Spinal cord (tissue), 10 donors: Measurements from ENCODE around the gene AXIN2. TPM values are rescaled to one million over a fixed set of nuclear protein-coding genes. Genes with fewer than 3 reads are reported as not detected.
A peak's percentile ranks its signal among the peaks of the same experiment; 100 is the strongest.

Experiments
- DNase-seq, 6 donors: peaks; one replicate each; pipeline versions ENCODE4 v3.0.0 to v3.0.0-alpha.2; 2013 to 2015; ENCODE audit warnings: low spot score in 6 of 6, low read depth in 4 of 6
- H3K27ac ChIP-seq: one replicate; pipeline ENCODE4 v1.5.1; 2013; ENCODE audit warnings: low read depth, low read length, control low read depth
- H3K27me3 ChIP-seq: one replicate; pipeline ENCODE4 v1.6.1; 2013; ENCODE audit warnings: low read length; ENCODE audit not compliant: control insufficient read depth, insufficient read depth
- H3K36me3 ChIP-seq: one replicate; pipeline ENCODE4 v1.6.1; 2013; ENCODE audit warnings: low read length; ENCODE audit not compliant: control insufficient read depth, insufficient read depth
- H3K4me1 ChIP-seq: one replicate; pipeline ENCODE4 v1.6.1; 2013; ENCODE audit warnings: low read length; ENCODE audit not compliant: control insufficient read depth, insufficient read depth
- H3K4me3 ChIP-seq: one replicate; pipeline ENCODE4 v1.5.1; 2013; ENCODE audit warnings: low read depth, low read length, control low read depth
- H3K9me3 ChIP-seq: one replicate; pipeline ENCODE4 v1.6.1; 2013; ENCODE audit warnings: low read length; ENCODE audit not compliant: control insufficient read depth, insufficient read depth
- WGBS: methylation state at CpG from one replicate; pipeline ENCODE4 v1.1.5; 2013; ENCODE audit warnings: missing lambda C conversion rate; ENCODE audit not compliant: insufficient coverage; 5-methylcytosine and 5-hydroxymethylcytosine counted together
- polyA plus RNA-seq, 2 donors: library from polyadenylated mRNA; unstranded; fragments of 120-200 nt; gene quantifications; one replicate each; pipeline ENCODE4 v1.2.1, GENCODE V29; 2013; ENCODE audit not compliant: insufficient read length in 2 of 2
- total RNA-seq, 2 donors: library from RNA; depleted of rRNA in 1 of 2; stranded (reverse); fragments of 120-200 nt in 1 of 2; fragments of >200 nt in 1 of 2; gene quantifications; one replicate each; pipeline versions ENCODE4 v1.2.3 to v1.2.4, GENCODE V29; 2013 to 2014
- donor health status: healthy.

The AXIN2 gene
- total and polyA plus RNA-seq, 4 donors = 17.4 to 51.4 (median 33.4) TPM

- peak in 1 of 6 donors; percentile 21 for DNase-seq
- H3K27me3 ChIP-seq = no peaks in the 10 kb centered on the region
- peaks cover 17% of the 10 kb centered on the region for H3K36me3 ChIP-seq
- no peak overlapping the region for H3K27ac ChIP-seq
- whole genome bisulfite sequencing = 80% methylated on average over 7 of the region's 16 CpGs
- peaks cover 4% of the 10 kb centered on the region for H3K4me1 ChIP-seq
- no peak overlapping the region for H3K4me3 ChIP-seq
- no peaks in the 10 kb centered on the region for H3K9me3 ChIP-seq
Observed at GRCh38 chr17:65523853-65524664, 37.4 kb downstream of the AXIN2 start.

GRCh38 chr17:65523411-65523810, 38.0 kb downstream of the AXIN2 start:
- Histone ChIP-seq H3K36me3 (peaks cover 15% of the 10 kb centered on the region), H3K27me3 (no peaks in the 10 kb centered on the region), H3K4me3 (no peak overlapping the region), H3K4me1 (peaks cover 4% of the 10 kb centered on the region), H3K27ac (no peak overlapping the region), H3K9me3 (no peaks in the 10 kb centered on the region)
- WGBS = no CpG with 5 or more reads among the region's 1 CpG
- no peak for DNase-seq

GRCh38 chr17:65522751-65523404, 38.6 kb downstream of the AXIN2 start:
- Histone ChIP-seq H3K4me1 (peaks cover 4% of the 10 kb centered on the region), H3K27me3 (no peaks in the 10 kb centered on the region), H3K27ac (no peak overlapping the region), H3K9me3 (no peaks in the 10 kb centered on the region), H3K4me3 (no peak overlapping the region), H3K36me3 (peaks cover 9% of the 10 kb centered on the region)
- WGBS = 80% methylated on average over 6 of the region's 14 CpGs
- no peak for DNase-seq

GRCh38 chr17:65519462-65519861, 42.0 kb downstream of the AXIN2 start:
- no peaks in the 10 kb centered on the region for H3K9me3 ChIP-seq
- no peaks in the 10 kb centered on the region for H3K36me3 ChIP-seq
- no peak overlapping the region for H3K27ac ChIP-seq
- H3K27me3 ChIP-seq = no peaks in the 10 kb centered on the region
- H3K4me3 ChIP-seq = no peak overlapping the region
- H3K4me1 ChIP-seq = peaks cover 26% of the 10 kb centered on the region
- DNase-seq = peak in 2 of 6 donors; percentile 40 to 57
- WGBS = 56% methylated on average over 1 of the region's 3 CpGs

- WGBS = 100% methylated on average over 1 of the region's 2 CpGs
- peaks cover 23% of the 10 kb centered on the region for H3K4me1 ChIP-seq
- H3K27me3 ChIP-seq = no peaks in the 10 kb centered on the region
- H3K4me3 ChIP-seq = no peak overlapping the region
- no peaks in the 10 kb centered on the region for H3K36me3 ChIP-seq
- H3K9me3 ChIP-seq = no peaks in the 10 kb centered on the region
- DNase-seq = no peak
- H3K27ac ChIP-seq = no peak overlapping the region
Observed at GRCh38 chr17:65518256-65518655, 43.2 kb downstream of the AXIN2 start.

GRCh38 chr17:65515959-65516948, 45.2 kb downstream of the AXIN2 start:
- Histone ChIP-seq H3K36me3 (no peaks in the 10 kb centered on the region), H3K4me3 (no peak overlapping the region), H3K4me1 (peaks cover 23% of the 10 kb centered on the region), H3K9me3 (no peaks in the 10 kb centered on the region), H3K27me3 (no peaks in the 10 kb centered on the region), H3K27ac (peak overlapping the region; percentile 69)
- DNase-seq = peak in 2 of 6 donors; percentile 74 to 80
- 28% methylated on average over 14 of the region's 17 CpGs for WGBS

- WGBS = 100% methylated on average over 1 of the region's 6 CpGs
- Histone ChIP-seq H3K36me3 (no peaks in the 10 kb centered on the region), H3K27ac (peak overlapping the region; percentile 69), H3K4me1 (peaks cover 23% of the 10 kb centered on the region), H3K27me3 (no peaks in the 10 kb centered on the region), H3K4me3 (no peak overlapping the region), H3K9me3 (no peaks in the 10 kb centered on the region)
- no peak for DNase-seq
Observed at GRCh38 chr17:65515512-65515911, 45.9 kb downstream of the AXIN2 start.

GRCh38 chr17:65514541-65514940, 46.9 kb downstream of the AXIN2 start:
- no peaks in the 10 kb centered on the region for H3K9me3 ChIP-seq
- H3K27me3 ChIP-seq = no peaks in the 10 kb centered on the region
- no peak overlapping the region for H3K4me3 ChIP-seq
- peaks cover 23% of the 10 kb centered on the region for H3K4me1 ChIP-seq
- H3K36me3 ChIP-seq = no peaks in the 10 kb centered on the region
- WGBS = 57% methylated on average over 5 of the region's 5 CpGs
- H3K27ac ChIP-seq = no peak overlapping the region
- peak in 1 of 6 donors; percentile 43 for DNase-seq

GRCh38 chr17:65514082-65514481, 47.4 kb downstream of the AXIN2 start:
- Histone ChIP-seq H3K4me3 (no peak overlapping the region), H3K27me3 (no peaks in the 10 kb centered on the region), H3K4me1 (peaks cover 23% of the 10 kb centered on the region), H3K9me3 (no peaks in the 10 kb centered on the region), H3K27ac (no peak overlapping the region), H3K36me3 (no peaks in the 10 kb centered on the region)
- 88% methylated on average over 4 of the region's 8 CpGs for WGBS
- peak in 1 of 6 donors; percentile 43 for DNase-seq
